Activated CD4-positive, alpha-beta memory T cell treated with anti-CD3 and anti-CD28 coated beads, Interleukin-2, amount 10 ng/mL, durations not matched to agents 7 days and 5 days (primary cell): ENCODE measurements around the gene GTF3C5. TPM values are rescaled to one million over a fixed set of nuclear protein-coding genes. Genes with fewer than 3 reads are reported as not detected.

Experiments used
- CTCF ChIA-PET: fragments of 350-600 bp; sonication (Branson Sonifier 250); formaldehyde crosslinking; loops from one replicate; lab custom pipeline; 2021; ENCODE audit warnings: antibody characterized with exemption, inconsistent platforms; lab: Charles Lee
- POLR2A ChIA-PET: fragments of 350-600 bp; sonication (Branson Sonifier 250); formaldehyde crosslinking; loops from one replicate; lab custom pipeline; 2021; ENCODE audit warnings: antibody characterized with exemption; lab: Charles Lee
- DNase-seq: peaks from one replicate; pipeline ENCODE4 v3.0.0-alpha.2; 2020
- H3K27ac Mint-ChIP-seq: one replicate; pipeline ENCODE4 v1.8.0; 2021; ENCODE audit warnings: mild to moderate bottlenecking, mixed read lengths
- H3K27me3 Mint-ChIP-seq: one replicate; pipeline ENCODE4 v1.8.0; 2021; ENCODE audit warnings: mixed read lengths
- H3K36me3 Mint-ChIP-seq: one replicate; pipeline ENCODE4 v1.8.0; 2021; ENCODE audit warnings: low read depth, mixed read lengths
- H3K4me1 Mint-ChIP-seq: one replicate; pipeline ENCODE4 v1.8.0; 2021; ENCODE audit warnings: mixed read lengths
- H3K4me3 Mint-ChIP-seq: one replicate; pipeline ENCODE4 v1.8.0; 2021; ENCODE audit warnings: mild to moderate bottlenecking, mixed read lengths
- H3K9me3 Mint-ChIP-seq: one replicate; pipeline ENCODE4 v1.8.0; 2021; ENCODE audit warnings: mixed read lengths
- total RNA-seq, 2 experiments: library from RNA; stranded (reverse); gene quantifications; one replicate each; pipeline ENCODE4 v1.2.3, GENCODE V29; 2021

The GTF3C5 gene
- total RNA-seq, 2 experiments from 2014 or later, result 66.8 to 67.3 TPM

DNA sequence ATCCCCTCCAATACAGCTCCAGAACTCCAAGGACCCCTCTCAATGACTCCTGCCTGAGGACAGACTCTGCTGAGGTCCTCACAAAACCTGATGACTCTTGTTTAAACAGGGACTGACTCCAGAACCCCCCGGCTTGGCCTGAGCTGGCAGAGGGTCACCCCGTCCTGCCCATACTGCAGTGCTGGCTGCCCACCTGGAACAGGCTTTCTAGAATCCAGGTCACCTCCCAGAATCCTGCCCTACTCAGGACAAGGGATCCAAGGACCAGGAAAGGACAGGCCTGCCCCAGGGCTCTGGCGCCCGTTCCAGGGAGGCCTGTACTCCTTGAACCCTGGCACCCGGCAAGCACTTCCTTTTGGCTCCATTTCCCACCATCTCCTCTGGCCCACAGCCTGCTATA, 68.1 kb downstream of the GTF3C5 start:
- no peak for DNase-seq
- Mint-ChIP-seq H3K27me3 (no peaks in the 10 kb centered on the region), H3K36me3 (peaks cover 72% of the 10 kb centered on the region), H3K9me3 (peaks cover 8% of the 10 kb centered on the region), H3K4me3 (no peak overlapping the region), H3K4me1 (no peaks in the 10 kb centered on the region), H3K27ac (no peak overlapping the region)
- POLR2A ChIA-PET, result interaction anchor here (0.9 to 2.0 kb wide), 2 partner anchors 12 to 68 kb away, joined by 3 to 5 read pairs; partner anchors contain the start of gene GTF3C5
- CTCF ChIA-PET, result interaction anchor here (1.8 kb wide), 1 partner anchor 45 kb away, joined by 8 read pairs; no protein-coding TSS in a partner anchor

DNA sequence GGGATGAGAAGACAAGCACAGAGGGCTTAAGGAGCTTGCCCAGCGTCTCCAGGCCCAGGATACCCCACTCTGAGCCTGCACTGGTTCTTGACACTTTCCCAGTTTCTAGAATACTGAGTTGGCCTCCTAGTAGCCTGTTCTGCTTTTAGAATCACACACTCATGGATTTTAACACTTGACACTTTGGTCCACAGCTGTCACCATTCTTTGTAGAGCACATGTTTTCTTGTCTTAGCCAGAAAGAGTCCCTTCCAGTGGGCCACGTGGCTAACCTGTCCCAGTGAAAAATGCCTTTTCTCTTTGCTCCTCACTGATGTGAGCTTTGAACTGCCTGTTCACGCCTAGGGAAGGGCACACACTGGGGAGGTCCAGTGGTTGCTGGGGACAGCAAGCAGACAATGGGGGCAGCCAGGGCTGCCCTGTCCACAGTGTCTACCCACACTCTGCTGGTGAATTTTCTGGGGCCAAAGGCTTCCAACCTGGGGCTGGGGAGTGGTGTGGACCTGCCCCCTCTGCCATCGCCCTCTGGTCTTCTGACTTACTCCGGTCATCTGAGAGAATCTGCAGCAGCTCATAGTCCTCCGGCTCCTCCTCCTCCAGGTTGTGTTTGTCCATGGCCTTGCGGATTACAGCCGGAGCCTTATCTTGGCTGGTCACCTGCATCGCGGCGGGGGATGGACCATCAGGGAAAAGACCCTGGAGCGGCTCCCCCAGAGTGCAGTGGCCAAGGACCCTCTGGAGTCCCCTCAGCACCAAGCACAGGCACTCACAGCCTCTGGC, 69.1 kb downstream of the GTF3C5 start:
- POLR2A ChIA-PET, result interaction anchor here (1.2 to 2.0 kb wide), 2 partner anchors 50 to 69 kb away, joined by 3 to 5 read pairs; partner anchors contain the start of gene GTF3C5
- no peaks in the 10 kb centered on the region for H3K27me3 Mint-ChIP-seq
- peaks cover 79% of the 10 kb centered on the region for H3K36me3 Mint-ChIP-seq
- no peak for DNase-seq
- H3K9me3 Mint-ChIP-seq, result peaks cover 8% of the 10 kb centered on the region
- H3K27ac Mint-ChIP-seq, result no peak overlapping the region
- H3K4me3 Mint-ChIP-seq, result no peak overlapping the region
- CTCF ChIA-PET, result interaction anchor here (1.8 kb wide), 1 partner anchor 44 kb away, joined by 8 read pairs; no protein-coding TSS in a partner anchor
- H3K4me1 Mint-ChIP-seq, result no peaks in the 10 kb centered on the region

DNA sequence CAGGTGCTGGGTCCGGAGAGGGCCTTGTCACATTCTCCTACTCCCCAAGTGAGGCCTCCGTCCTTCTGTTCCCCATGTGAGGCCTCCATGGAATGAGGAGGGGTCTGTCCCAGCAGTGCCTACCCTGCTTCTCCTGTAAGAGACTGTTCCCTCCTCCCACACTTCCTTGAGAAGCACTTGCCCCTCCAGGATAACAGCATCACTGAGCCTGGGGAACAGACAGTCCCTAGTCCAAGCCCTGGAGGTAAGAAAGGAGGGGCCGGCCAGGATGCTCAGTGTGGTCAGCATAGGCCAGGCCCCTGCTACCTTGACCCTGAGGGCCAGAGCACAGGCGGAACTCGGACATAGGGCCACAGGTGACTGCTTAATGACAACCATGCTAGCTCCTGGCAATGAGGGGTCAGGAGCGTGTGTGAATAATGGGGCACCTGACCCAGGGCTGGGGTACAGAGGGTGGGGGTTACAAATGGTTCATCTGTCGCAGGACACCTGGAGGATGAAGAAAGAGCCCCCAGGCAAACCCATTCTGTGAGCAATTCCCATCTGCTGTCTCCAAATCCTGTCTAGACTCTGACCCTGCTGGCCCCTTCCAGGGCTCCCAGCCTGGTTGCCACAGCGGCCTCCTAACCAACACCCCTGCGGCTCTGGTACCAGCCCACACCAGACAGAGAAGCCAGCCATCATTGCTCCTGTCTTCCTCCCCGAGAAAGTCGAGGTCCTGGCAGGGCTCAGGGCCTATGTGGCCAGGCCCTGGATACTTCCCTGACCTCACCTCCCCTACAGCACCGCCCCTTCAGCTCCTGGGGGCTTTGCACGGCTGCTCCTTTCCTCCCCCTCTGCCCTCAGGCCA, 69.9 kb downstream of the GTF3C5 start:
- Mint-ChIP-seq H3K27ac (no peak overlapping the region), H3K36me3 (peaks cover 79% of the 10 kb centered on the region), H3K9me3 (peaks cover 8% of the 10 kb centered on the region), H3K27me3 (no peaks in the 10 kb centered on the region), H3K4me1 (no peaks in the 10 kb centered on the region), H3K4me3 (no peak overlapping the region)
- CTCF ChIA-PET, result interaction anchor here (7.6 kb wide), 1 partner anchor 45 kb away, joined by 131 read pairs; no protein-coding TSS in a partner anchor
- POLR2A ChIA-PET, result interaction anchor here (1.2 to 3.3 kb wide), 3 partner anchors 44 to 70 kb away, joined by 3 to 22 read pairs (median 5); partner anchors contain the start of gene GTF3C5
- DNase-seq, result no peak

DNA sequence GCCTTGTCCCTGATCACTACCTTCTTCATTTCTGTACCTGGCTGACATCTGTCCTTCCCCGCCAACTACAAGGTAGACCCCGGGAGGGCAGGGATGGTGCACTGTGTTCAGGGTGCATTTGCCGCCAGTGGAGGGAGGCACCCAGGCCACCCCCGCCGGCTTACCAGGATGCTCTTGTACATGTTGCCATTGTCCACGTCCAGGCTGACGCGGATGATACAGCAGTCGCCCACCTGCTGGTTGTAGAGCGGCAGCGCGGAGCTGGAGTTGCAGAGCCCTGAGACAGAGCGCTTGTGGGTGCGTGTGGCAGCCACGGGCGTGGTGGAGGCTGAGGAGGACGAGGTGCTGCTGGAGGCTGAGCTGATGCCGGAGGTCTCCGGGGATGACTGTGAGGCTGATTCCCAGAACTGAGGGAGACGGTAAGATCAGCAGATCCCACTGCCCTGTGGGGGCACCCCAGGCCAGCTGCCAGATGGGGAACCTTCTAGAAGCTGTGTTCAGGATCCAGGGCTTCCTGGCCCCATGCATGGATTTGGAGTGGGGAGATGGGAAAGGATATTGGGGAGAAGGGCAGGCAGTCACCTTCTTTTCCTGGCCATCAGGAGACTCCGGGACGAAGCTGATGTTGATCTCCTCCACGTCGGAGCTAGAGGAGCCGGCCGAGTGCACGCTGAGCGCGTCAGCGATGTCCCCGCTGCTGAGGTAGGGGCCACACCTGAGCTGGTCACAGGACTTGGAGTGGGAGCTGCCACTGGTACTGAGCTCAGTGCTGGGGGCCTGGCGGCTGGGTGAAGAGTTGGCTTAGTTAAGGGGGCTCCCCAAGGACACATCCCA, 70.8 kb downstream of the GTF3C5 start:
- Mint-ChIP-seq H3K27me3 (no peaks in the 10 kb centered on the region), H3K36me3 (peaks cover 75% of the 10 kb centered on the region), H3K4me1 (no peaks in the 10 kb centered on the region), H3K4me3 (no peak overlapping the region), H3K9me3 (peaks cover 2% of the 10 kb centered on the region), H3K27ac (no peak overlapping the region)
- POLR2A ChIA-PET, result interaction anchor here (0.7 to 3.3 kb wide), 4 partner anchors 12 to 59 kb away, joined by 3 to 22 read pairs (median 3); no protein-coding TSS in a partner anchor
- CTCF ChIA-PET, result interaction anchor here (1.3 to 7.6 kb wide), 2 partner anchors 14 to 45 kb away, joined by 4 to 131 read pairs; no protein-coding TSS in a partner anchor
- DNase-seq, result no peak

GRCh38 chr9:133102190-133103021, 71.6 kb downstream of the GTF3C5 start:
- Mint-ChIP-seq H3K4me3 (no peak overlapping the region), H3K36me3 (peaks cover 69% of the 10 kb centered on the region), H3K27ac (no peak overlapping the region), H3K27me3 (no peaks in the 10 kb centered on the region), H3K4me1 (no peaks in the 10 kb centered on the region), H3K9me3 (no peaks in the 10 kb centered on the region)
- ChIA-PET CTCF (interaction anchor here (1.1 to 7.6 kb wide), 3 partner anchors 8 to 44 kb away, joined by 4 to 131 read pairs (median 5); no protein-coding TSS in a partner anchor), POLR2A (interaction anchor here (0.7 to 3.3 kb wide), 4 partner anchors 11 to 60 kb away, joined by 3 to 22 read pairs (median 3); no protein-coding TSS in a partner anchor)
- no peak for DNase-seq

GRCh38 chr9:133103183-133103986, 72.6 kb downstream of the GTF3C5 start:
- peak overlapping the region; percentile 64 for H3K27ac Mint-ChIP-seq

DNA sequence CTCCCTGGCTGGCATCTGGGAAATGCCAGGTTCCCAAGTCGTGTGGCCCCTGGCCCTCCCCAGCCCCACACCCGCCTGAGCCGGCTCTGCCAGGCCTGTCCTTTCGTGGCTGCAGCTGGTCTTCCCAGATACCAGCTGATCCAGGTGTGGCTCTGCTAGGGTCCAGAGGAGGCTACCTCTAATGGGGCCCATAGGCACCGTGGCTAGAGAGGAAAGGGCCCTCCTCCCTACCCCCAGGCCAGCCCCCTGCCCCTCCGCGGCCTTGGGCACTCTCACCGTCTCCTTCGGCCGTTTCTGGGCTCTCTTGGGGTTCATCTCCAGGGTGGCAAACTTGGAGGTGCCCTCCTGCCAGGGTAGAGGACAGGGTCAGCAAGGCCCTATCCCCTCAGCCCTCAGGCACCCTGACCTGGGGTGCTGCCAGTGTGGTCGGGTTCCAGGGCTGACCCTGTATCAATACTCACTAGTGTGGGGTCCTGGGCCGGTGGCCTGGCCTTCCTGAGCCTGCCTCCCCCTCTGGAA, 73.2 kb downstream of the GTF3C5 start:
- H3K4me1 Mint-ChIP-seq, result no peaks in the 10 kb centered on the region
- H3K36me3 Mint-ChIP-seq, result peaks cover 65% of the 10 kb centered on the region
- no peak overlapping the region for H3K4me3 Mint-ChIP-seq
- no peaks in the 10 kb centered on the region for H3K9me3 Mint-ChIP-seq
- H3K27me3 Mint-ChIP-seq, result no peaks in the 10 kb centered on the region
- no peak for DNase-seq
- ChIA-PET POLR2A (interaction anchor here (0.7 to 3.3 kb wide), 3 partner anchors 12 to 41 kb away, joined by 4 to 22 read pairs (median 4); no protein-coding TSS in a partner anchor), CTCF (interaction anchor here (7.6 kb wide), 1 partner anchor 42 kb away, joined by 131 read pairs; no protein-coding TSS in a partner anchor)
- no peak overlapping the region for H3K27ac Mint-ChIP-seq

More at GRCh38 chr9:133103183-133103986, 72.6 kb downstream of the GTF3C5 start:
- DNase-seq, result peak; percentile 58
- peaks cover 68% of the 10 kb centered on the region for H3K36me3 Mint-ChIP-seq
- H3K9me3 Mint-ChIP-seq, result no peaks in the 10 kb centered on the region
- ChIA-PET POLR2A (interaction anchor here (0.7 to 3.3 kb wide), 3 partner anchors 12 to 41 kb away, joined by 4 to 22 read pairs (median 4); no protein-coding TSS in a partner anchor), CTCF (interaction anchor here (1.1 to 7.6 kb wide), 3 partner anchors 9 to 43 kb away, joined by 4 to 131 read pairs (median 5); no protein-coding TSS in a partner anchor)
- no peaks in the 10 kb centered on the region for H3K27me3 Mint-ChIP-seq
- H3K4me1 Mint-ChIP-seq, result no peaks in the 10 kb centered on the region
- H3K4me3 Mint-ChIP-seq, result no peak overlapping the region

GRCh38 chr9:133104718-133105460, 74.1 kb downstream of the GTF3C5 start:
- DNase-seq, result no peak
- Mint-ChIP-seq H3K4me1 (no peaks in the 10 kb centered on the region), H3K36me3 (peaks cover 66% of the 10 kb centered on the region), H3K4me3 (no peak overlapping the region), H3K27ac (no peak overlapping the region), H3K27me3 (no peaks in the 10 kb centered on the region), H3K9me3 (no peaks in the 10 kb centered on the region)
- ChIA-PET CTCF (interaction anchor here (7.6 kb wide), 1 partner anchor 41 kb away, joined by 131 read pairs; no protein-coding TSS in a partner anchor), POLR2A (interaction anchor here (1.4 to 1.9 kb wide), 2 partner anchors 11 kb away, joined by 4 to 5 read pairs; no protein-coding TSS in a partner anchor)

DNA sequence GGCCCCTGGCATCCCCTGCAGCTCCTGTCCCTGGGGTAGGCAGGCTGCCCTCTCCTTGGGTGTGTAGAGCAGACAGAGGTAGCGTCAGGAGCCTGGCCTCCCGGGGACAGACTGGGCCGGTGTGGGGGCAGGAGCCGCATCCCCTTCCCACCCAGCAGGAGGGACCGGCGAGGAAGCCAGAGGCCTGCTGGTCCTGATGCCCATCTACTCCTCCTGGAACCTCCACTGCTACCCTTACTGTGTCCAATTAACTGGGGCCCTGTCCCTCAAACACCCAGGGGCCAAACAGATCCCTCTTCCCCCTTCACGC, 74.6 kb downstream of the GTF3C5 start:
- ChIA-PET CTCF (interaction anchor here (7.6 kb wide), 1 partner anchor 41 kb away, joined by 131 read pairs; no protein-coding TSS in a partner anchor), POLR2A (interaction anchor here (1.9 kb wide), 1 partner anchor 10 kb away, joined by 5 read pairs; no protein-coding TSS in a partner anchor)
- H3K27me3 Mint-ChIP-seq, result no peaks in the 10 kb centered on the region
- peaks cover 66% of the 10 kb centered on the region for H3K36me3 Mint-ChIP-seq
- H3K27ac Mint-ChIP-seq, result no peak overlapping the region
- no peak overlapping the region for H3K4me3 Mint-ChIP-seq
- DNase-seq, result no peak
- H3K4me1 Mint-ChIP-seq, result no peaks in the 10 kb centered on the region
- no peaks in the 10 kb centered on the region for H3K9me3 Mint-ChIP-seq
